ENCODE measurements around the gene AVEN.

DNA sequence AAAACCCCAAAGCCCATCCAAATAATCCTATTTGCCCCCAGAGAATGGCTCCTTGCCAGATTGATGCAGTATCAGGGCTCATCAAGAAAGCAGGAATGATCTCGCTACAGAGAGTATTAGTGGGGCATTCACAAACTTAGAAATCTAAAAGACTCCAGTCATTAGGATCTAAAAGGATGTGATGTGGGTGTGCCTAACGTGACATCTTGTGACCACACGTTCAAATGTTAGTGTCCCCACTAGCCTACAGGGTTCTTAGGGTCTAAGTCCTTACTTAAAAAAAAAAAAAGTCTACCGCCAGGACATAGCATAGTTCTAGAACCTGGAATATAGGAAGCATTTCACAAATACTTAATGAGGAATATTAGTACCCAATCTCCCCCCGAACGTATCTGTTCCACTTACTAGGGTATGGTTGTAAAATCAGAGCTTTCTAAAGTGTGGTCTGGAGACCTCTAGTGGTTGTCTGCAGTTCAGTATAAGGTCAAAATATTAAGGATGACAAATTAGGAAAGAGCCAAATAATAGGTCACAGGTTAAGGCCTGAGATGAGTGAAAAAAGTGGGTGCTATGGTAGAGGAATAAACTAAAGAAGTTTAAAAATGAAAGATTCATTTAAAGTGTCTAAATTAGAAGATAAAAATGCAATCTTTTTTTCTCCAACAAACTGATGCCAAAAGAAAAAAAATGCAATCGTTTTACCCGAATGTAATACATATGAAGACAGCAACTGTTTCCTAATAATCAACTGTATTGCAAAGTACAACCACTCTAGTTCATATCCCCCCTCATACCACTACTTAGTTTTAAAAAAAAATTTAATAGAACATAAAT lies 75.0 kb downstream of the AVEN start:
- TF ChIP-seq ELF4 (IDR thresholded peaks at IDR 0.05) (no peak), ZNF384 (IDR thresholded peaks at IDR 0.05) (no peak), SUZ12 (IDR thresholded peaks at IDR 0.05) (no peak), HDGF (IDR thresholded peaks at IDR 0.05; ENCODE audit: borderline replicate concordance) (no peak), FOXM1 (IDR thresholded peaks at IDR 0.05; ENCODE audit: borderline replicate concordance) (no peak), BHLHE40 (IDR thresholded peaks at IDR 0.05; ENCODE audit: borderline replicate concordance) (no peak), SP1 (IDR thresholded peaks at IDR 0.05) (no peak), ARNT (IDR thresholded peaks at IDR 0.05) (no peak), LEF1 (IDR thresholded peaks at IDR 0.05; ENCODE audit: borderline replicate concordance) (no peak)
- TF ChIP-seq, protein P1, sequence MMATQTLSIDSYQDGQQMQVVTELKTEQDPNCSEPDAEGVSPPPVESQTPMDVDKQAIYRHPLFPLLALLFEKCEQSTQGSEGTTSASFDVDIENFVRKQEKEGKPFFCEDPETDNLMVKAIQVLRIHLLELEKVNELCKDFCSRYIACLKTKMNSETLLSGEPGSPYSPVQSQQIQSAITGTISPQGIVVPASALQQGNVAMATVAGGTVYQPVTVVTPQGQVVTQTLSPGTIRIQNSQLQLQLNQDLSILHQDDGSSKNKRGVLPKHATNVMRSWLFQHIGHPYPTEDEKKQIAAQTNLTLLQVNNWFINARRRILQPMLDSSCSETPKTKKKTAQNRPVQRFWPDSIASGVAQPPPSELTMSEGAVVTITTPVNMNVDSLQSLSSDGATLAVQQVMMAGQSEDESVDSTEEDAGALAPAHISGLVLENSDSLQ (IDR thresholded peaks at IDR 0.05): no peak
